Stimulated activated CD4-positive, alpha-beta T cell treated with anti-CD3 and anti-CD28 coated beads, TNF-alpha, amount 100 ng/mL, for 1 hour (primary cell): ENCODE measurements around the gene N4BP2L2.

ENCODE experiments used
- DNase-seq, 3 donors: peaks; one replicate each; pipeline ENCODE4 v3.0.0-alpha.2; 2020; ENCODE audit warnings: low read depth in 3 of 3, low spot score in 1 of 3

The N4BP2L2 gene

DNA sequence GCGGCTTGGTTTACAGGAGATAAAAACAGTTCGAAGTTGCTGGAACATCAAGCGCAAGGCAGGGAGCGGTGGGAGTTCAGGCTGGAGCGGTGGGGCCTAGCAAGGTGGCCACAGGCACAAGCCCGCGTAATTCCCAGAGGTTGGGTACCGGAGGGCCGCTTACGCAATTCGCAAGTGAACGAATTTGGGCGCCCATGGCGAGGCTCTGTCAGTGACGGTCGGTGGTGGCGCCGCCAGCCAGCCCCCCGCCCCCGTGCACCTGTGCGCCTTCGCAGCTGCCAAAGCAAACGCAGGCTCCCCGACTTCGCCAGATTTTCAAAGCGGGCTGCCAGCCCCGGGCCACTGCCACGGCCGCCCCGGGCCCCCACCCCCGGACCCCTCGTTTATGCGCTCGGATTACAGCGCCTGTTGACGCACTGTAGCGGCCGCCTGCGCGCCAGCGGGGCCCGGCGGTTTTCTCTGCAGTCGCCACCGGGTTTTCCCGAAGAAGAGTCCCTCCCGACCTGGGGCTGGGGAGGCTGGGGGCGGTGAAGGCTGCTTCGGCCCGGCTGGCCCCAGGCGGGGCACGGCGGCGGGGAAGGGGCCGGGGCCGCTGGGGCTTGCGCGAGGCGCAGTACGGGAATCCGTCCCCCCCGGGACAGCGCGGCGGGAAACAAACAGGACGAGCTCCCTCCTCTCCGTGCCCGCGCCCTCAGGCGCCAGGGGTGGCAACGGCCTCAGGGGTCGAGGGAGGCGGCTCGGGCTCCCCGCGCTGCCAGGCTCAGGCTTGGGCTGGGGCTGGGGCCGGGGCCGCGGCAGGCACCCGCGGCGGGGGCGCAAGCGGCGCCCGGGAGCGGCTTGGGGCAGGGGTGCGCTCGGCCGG, 111.4 kb downstream of the N4BP2L2 start:
- peak in 1 of 3 donors; percentile 39 for DNase-seq

DNA sequence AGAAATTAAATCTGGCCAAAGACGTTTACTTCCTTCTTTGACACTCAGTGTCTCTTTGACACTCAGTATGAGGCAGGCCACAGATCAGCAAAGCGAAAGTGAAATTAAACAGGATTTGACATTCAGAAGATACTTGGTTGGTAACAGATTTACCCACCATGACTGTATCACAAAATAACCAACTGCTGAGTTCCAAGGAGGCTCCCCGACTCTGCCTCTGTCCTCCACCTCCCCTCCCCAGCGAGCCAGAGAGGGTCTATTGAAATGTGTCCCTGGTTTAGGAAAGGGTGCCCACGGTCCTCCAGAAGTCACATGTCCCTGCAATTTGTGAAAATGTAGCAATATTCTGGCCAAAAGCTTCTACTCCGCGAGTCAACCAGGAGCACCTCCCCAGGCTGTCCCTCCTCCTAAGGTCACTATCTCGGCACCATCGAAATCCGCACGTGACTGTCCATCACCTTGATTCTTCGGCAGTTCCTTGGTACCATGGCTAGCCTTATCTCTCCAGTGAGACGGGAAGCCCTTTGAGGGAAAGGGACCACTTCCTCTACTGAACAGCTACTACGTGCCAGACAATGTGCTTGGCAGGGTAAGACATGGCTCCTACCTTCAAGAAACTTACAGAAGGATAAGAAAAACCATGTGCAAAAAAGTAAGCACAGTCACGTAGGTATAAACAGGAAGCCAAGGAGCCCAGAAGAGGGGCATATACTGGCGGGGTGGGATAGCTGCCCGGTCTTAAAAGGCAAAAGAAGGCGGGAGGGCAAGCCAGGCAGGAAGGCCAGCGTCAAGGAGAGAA, 112.2 kb downstream of the N4BP2L2 start:
- DNase-seq: no peak

DNA sequence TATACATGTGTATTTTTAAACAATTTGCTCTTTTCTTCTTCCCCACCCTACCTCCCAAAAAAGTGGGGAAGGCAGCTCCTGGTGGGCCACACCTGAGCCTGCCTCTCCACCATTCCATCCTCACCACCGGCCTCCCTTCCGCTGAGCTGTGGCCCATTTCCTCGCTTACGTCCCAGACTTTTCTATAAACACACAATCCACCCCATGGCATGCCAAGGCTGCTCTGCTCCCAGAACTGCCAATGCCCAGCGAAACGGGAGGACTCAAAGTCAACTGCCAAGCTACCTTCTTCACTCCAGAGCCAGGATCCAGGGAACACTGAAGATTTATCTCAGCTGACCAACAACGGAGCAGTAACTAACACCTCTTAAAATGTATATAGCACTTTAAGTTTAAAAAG, 113.4 kb downstream of the N4BP2L2 start:
- DNase-seq: no peak

DNA sequence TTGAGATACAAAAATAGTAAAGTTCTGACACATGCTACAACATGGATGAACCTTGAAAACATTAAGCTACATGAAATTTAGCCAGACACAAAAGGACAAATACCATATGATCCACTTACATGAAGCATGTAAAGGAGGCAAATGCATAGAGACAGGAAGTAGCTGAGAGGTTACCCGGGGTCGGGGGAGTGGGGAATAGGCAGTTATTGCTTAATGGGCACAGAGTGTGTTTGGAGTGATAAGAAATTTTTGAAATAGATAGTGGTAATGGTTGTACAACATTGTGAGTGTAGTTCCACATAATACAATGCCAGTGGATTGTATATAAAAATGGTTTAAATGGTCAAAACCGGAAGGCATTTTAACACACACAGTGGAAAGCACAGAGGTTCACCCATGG, 115.0 kb downstream of the N4BP2L2 start:
- DNase-seq: no peak

DNA sequence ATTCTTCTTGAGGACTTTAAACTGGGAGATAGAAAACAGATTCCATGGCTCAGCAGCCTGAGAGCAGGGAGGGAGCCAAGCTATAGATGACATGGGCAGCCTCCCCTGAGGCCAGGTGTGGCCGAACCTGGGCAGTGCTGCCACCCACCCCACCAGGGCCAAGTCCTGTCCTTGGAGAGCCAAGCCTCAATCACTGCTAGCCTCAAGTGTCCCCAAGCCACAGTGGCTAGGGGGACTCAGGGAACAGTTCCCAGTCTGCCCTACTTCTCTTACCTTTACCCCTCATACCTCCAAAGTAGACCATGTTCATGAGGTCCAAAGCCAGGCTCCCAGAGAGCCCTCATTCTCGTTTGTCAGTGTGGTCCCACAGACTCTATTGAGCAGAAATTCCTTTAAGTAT, 118.7 kb downstream of the N4BP2L2 start:
- no peak for DNase-seq

DNA sequence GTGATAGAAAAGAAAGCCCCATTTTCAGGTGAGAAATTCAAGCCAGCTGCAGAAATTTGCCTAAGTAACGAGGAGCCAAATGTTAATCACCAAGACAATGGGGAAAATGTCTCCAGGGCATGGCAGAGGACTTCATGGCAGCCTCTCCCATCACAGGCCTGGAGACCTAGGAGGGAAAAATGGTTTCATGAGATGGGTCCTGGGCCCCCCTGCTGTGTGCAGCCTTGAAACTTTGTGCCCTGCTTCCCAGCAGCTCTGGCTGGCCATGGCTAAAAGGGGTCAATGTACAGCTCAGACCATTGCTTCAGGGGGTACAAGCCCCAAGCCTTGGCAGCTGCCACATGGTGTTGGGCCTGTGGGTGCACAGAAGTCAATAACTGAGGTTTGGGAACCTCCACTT, 120.6 kb downstream of the N4BP2L2 start:
- DNase-seq: no peak

DNA sequence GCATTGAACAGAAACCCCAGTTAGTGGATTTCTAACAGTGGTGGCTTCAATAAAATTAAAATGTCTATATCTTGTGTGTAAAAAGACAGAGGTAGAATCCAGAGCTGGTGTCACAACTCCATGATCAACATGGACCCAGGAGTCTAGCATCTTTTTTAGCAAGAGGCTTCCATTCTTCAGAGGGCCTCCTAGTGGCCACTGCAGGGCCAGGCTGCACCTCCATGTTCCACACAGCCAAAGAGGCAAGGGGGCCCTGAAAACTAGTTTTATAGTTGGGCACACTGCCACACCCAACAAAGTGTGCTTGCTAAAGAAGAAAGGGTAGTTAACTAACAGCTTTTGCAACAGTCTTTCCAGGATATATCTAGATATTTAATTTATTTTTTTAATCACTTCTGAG, 123.6 kb downstream of the N4BP2L2 start:
- DNase-seq: no peak

DNA sequence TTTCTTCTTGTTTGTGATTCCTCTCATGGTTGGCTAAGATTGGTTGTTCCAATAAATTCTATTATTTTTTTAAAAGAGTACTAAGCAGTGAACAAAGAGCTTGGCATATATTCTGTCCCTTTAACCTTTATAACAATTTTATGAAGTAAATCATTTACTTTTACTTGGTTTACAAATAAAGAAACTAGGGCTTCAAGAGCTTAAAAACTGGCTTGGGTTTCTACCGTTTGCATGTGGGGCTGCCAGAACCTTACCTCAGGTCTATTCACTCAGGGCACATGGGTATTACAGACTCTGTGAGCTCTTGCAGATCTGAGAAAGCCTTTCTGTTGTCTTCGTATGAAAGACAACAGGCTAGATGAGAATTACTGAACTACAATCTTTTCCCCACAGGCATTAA, 124.0 kb downstream of the N4BP2L2 start:
- no peak for DNase-seq

DNA sequence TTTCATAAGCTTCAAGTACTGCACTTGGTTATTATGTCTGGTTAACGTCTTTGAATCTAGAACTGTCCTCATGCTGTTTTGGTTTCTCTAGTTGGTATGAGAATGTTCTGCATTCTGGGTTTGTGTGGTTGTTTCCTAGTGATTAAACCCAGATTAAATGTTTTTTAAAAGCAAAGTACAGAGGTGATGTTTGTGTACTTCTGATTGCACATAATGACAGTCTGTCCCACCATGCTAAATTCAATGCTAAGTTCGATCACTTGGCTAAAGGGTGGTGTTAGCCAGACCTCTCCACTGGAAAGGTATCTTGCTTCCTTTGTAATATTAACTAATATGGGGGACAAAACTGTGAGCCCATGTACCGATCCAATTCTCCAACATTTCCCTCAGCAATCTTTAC, 125.3 kb downstream of the N4BP2L2 start:
- DNase-seq: no peak

DNA sequence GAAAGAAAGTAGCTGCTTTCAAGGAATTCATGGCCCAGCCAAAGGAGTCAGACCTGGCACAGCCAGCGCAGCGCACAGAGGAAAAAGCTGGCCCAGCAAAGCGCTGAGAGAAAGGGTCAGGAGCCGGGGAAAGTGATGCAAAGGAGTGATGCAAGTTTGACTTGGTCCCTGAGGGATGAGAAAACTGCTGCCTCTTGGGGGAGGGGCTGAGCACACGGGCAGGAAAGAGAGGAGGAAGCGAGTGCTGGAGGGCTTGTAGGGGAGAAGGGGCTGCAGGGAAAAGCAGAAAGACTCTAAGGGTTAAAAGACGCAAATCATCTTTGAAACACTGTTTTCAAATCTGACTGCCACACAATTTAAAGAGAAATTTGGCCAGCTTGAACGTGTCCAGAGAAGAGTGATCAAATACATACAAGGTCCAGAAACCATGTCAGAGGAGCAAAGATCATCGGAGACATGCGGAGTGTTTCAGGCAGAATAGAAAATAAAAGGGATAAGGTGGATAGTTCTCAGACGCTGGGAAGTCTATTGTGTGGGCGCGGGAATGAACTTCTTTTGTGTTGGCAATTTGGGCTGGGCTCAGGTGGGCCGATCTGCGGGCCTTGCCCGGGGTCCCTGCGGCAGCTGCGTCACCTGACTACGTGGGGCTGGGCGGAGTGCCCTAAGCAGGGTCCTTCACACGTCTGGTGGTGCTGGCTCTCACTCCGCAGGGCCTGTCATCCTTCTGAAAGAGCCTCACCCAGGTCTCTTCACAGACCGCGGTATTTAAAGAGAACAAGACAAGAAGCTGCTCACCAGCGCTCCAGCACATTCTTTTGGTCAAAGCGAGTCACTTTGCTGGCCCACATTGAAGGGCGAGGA, 128.8 kb downstream of the N4BP2L2 start:
- DNase-seq: no peak

DNA sequence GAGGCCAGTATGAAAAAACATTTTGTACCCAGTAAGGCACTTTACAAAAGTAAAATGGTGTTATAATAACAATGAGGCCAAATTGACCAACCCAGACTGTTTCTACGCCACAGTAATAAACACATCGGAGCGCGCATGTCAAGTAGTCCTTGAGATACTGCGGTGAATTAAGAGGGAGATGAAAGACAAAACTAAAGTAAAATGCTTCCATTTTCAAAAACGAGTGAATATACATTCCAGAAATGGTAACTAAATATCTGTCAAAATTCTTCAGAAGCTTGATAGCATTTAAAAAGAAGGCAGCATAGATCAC, 129.6 kb downstream of the N4BP2L2 start:
- no peak for DNase-seq

DNA sequence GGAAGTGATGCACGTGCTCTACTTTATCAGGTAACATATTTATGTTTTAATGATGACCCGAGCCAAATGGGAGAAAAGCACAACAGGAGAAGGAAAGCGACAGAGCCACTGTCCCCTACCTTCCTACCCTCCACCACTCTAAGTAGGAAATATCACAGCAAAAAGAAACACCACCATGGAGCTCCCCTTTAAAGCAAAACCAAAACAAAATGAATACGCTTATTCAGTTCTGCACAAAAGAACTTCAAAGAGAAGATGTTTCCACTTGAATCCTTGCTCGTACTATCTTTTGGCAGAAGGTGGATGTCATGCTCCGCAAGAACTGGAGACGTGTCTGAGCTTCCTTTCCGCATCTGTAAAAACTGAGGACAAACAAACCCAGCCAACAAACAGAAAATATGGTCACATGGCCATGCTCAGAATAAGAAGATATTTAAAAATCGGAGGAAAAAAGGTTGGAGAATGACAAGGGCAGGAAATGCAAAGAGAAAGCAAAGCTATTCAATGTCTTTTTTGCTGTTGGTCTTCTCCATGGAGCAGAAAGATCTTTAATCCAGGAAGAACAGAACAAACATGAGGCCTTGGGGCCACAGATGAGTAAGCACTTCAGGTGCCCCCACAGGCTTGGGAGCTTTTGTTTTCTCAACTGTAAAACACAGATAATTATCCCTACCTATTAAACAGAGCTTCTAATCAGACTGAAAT, 130.1 kb downstream of the N4BP2L2 start:
- DNase-seq: no peak

DNA sequence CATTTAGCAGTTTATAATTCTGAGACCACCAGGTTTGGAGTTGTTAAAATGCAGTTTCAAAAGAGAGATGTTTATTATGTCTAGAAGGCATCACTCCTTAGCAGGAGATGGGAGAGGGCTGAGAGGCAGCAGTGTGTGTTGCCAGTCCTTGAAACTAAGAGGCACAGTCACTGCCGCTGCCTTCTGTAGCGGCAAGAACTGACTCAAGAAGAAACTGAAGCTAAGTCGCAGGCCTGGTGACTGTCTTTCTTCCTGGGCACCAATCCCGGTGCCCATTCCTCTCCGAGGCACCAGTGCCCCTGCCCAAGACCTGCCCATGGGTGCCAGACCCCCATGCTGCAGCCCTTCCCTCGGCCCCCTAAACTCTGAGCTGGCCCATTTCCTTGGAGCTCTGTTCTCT, 130.7 kb downstream of the N4BP2L2 start:
- no peak for DNase-seq

DNA sequence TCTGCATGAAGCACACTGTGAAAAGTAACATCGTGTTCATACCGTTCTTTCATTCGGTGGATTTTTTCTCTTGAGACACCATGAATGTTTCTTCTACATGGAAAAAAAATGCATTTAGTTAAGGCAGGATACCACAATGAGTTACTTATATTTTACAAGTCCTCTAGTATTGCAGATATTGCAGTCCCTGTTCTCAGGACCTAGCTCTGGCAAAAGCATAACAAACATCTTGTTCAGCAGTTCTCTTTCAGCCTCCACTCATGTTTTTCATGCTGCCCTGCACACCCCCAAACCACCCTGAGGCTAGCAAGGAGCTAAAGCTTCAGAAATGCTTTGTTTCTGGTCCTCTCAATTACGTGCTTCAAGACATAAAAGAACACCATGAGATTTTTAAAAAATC, 135.5 kb downstream of the N4BP2L2 start:
- DNase-seq: no peak

DNA sequence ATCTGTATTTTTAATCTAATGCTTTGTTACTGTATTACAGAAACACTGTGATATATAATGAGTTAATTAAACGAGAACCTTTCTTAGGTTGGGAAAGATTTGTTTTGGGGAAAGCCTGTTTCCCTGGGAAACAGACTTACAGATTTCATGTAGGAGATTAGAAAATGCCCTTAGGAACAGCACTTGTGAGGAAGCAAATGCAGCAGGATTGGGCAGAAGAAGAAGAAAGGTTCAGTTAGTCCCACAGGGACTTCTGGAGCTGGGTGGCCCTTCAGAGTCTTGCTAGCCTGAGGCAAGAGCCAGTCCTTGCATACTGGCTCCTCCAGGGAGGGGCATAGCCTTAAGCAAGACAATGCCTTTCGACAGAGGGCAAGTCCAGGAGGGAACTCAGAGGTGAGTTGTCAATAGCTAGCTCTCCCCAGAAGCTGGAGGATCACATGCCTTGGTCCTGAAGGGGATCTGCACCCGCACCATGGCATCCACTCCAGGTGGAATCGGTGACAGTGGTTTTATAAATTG, 147.4 kb downstream of the N4BP2L2 start:
- no peak for DNase-seq

DNA sequence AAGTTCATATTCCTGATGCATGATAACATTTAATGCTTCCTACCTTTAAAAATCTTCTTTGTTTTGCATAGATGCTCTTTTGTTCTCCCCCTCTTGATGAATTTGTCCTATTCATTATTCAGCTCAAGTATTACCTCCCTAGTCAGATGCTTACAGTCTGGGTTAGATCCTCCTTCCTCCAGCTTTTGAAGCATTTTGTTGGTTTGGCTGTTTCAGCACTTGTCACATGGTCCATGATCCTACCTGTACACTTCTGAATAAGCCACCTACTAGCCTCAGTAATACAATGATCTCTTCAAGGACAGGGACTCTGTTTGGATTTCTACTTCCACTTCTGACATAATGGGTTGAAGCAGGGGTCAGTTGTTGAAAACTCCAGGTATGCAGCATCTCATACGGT, 148.1 kb downstream of the N4BP2L2 start:
- no peak for DNase-seq

DNA sequence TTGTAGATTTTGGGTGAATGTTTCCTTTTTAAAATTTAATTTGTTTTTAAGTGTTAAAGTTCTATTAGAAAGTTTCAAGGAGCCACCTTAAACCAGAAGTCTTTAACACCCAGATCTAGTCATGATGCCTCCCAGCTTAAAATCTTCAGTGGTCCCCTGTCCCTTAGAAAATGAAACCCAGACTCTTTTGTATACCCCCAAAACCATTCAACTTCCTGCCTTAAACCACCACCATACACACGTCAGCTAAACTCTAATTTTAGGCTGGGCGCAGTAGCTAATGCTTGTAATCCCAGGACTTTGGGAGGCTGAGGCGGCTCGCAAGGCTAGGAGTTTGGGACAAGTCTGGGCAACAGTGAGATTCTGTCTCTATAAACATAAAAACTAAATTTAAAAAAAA, 148.5 kb downstream of the N4BP2L2 start:
- no peak for DNase-seq

DNA sequence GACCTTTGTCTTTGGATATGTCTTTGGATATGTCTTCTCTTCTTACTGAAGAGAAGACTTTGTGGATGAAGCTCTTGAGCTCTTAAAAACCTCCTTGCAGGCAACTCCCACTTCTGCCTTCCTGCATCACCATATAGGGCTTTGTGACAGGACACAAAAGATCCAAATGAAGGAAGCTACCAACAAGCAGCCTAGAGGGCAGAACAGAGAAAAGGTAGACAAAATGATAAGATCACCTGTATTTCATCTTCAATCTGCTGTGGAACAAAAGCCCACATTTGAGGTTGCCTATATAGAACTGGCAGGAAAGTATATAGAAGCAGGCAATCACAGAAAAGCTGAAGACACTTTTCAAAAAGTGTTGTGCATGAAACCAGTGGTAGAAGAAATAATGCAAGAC, 153.2 kb downstream of the N4BP2L2 start:
- DNase-seq: no peak

DNA sequence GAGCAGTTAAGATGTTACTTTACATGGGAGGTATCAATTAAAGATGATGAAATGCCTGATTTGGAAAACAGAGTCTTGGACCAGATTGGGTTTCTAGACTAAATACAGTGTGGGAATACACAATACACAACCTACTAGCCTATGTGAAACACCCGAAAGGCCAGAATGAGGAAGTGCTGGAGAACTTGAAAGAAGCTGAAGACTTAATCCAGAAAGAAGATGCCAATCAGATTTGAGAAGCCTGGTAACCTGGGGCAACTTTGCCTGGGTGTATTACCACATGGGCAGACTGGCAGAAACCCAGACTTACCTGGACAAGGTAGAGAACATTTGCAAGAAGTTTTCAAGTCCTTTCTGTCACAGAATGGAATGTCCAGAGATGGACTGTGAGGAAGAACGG, 153.9 kb downstream of the N4BP2L2 start:
- DNase-seq: no peak

DNA sequence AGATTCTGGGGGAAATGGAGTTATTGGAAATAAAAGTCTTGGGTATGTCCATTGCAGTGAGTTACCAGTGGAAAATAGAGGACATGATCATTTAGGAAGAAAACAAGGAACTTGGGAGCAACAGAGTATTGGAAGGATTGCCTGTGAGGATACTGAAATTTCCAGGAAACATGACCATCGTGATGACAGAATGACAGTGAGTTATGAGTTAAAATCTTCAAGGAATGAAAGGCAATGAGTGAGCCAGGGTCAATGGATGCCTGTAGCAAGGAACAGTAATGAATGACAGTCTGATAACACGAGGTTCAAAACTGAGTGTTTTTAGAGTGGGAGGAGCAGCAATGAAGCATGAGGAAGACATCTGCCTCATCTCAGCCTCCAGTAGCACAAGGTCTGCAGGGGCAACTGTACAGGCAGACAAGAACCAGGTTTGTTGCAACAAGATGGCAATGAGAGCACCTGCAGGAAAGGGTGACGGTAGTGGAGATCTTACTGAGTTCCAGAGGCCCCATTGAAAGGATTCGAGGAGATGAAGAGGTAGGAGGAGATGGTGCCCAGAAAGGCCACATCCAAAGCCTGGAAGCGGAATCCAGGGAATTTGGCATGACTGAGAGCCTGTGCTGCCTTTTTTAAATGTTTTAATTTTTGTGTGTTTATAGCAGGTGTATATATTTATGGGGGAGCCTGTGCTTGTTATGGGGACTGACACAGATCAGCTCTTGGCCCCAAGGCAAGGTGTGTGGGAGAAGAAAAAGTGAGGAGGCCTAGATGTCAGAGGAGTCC, 154.6 kb downstream of the N4BP2L2 start:
- DNase-seq: no peak
